Esophagus muscularis mucosa (tissue), 4 donors: ENCODE measurements around the gene C1QL4.
"Not testable (repeated sequence)": the region's sequence is repeated elsewhere in the genome, so short reads cannot be mapped to it uniquely, and the experiment has no call there.

Source experiments
- EP300 ChIP-seq: sonication (generic); formaldehyde crosslinking; IDR thresholded peaks from one replicate; pipeline ENCODE4 v1.6.1; 2017; ENCODE audit warnings: antibody characterized with exemption
- POLR2A ChIP-seq: fragments of 450-650 bp; IDR thresholded peaks from one replicate; pipeline ENCODE4 v1.6.1; 2017; ENCODE audit warnings: antibody characterized with exemption, moderate library complexity, mild to moderate bottlenecking, low read depth
- POLR2AphosphoS5 ChIP-seq, 2 donors: sonication (generic); formaldehyde crosslinking; IDR thresholded peaks; one replicate each; pipeline ENCODE4 v1.6.1; 2017; ENCODE audit warnings: antibody characterized with exemption in 2 of 2
- TF ChIP-seq, protein P1 (sequence below), 3 experiments: fragments of 200-600 bp in 2 of 3; fragments of 450-650 bp in 1 of 3; sonication (generic) in 2 of 3; IDR thresholded peaks; one replicate each; pipeline ENCODE4 v1.5.1; 2017 to 2019; ENCODE audit warnings: antibody characterized with exemption in 3 of 3, mild to moderate bottlenecking in 2 of 3, moderate library complexity in 1 of 3

DNA sequence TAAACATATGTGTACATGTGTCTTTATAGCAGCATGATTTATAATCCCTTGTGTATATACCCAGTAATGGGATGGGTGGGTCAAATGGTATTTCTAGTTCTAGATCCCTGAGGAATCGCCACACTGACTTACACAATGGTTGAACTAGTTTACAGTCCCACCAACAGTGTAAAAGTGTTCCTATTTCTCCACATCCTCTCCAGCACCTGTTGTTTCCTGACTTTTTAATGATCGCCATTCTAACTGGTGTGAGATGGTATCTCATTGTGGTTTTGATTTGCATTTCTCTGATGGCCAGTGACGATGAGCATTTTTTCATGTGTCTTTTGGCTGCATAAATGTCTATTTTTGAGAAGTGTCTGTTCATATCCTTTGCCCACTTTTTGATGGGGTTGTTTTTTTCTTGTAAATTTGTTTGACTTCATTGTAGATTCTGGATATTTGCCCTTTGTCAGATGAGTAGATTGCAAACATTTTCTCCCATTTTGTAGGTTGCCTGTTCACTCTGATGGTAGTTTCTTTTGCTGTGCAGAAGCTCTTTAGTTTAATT lies 26.5 kb downstream of the C1QL4 start:
- not testable (repeated sequence) for TF ChIP-seq POLR2AphosphoS5 (IDR thresholded peaks at IDR 0.05); POLR2A; EP300
- TF ChIP-seq, protein P1, sequence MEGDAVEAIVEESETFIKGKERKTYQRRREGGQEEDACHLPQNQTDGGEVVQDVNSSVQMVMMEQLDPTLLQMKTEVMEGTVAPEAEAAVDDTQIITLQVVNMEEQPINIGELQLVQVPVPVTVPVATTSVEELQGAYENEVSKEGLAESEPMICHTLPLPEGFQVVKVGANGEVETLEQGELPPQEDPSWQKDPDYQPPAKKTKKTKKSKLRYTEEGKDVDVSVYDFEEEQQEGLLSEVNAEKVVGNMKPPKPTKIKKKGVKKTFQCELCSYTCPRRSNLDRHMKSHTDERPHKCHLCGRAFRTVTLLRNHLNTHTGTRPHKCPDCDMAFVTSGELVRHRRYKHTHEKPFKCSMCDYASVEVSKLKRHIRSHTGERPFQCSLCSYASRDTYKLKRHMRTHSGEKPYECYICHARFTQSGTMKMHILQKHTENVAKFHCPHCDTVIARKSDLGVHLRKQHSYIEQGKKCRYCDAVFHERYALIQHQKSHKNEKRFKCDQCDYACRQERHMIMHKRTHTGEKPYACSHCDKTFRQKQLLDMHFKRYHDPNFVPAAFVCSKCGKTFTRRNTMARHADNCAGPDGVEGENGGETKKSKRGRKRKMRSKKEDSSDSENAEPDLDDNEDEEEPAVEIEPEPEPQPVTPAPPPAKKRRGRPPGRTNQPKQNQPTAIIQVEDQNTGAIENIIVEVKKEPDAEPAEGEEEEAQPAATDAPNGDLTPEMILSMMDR (IDR thresholded peaks at IDR 0.05): not testable (repeated sequence)
